Measurements from ENCODE around the gene NKAPL. TPM values are rescaled to one million over a fixed set of nuclear protein-coding genes. Genes with fewer than 3 reads are reported as not detected.

The NKAPL gene
- total and polyA plus RNA-seq, 4 donors = 0.81 to 1.4 (median 0.96) TPM

DNA sequence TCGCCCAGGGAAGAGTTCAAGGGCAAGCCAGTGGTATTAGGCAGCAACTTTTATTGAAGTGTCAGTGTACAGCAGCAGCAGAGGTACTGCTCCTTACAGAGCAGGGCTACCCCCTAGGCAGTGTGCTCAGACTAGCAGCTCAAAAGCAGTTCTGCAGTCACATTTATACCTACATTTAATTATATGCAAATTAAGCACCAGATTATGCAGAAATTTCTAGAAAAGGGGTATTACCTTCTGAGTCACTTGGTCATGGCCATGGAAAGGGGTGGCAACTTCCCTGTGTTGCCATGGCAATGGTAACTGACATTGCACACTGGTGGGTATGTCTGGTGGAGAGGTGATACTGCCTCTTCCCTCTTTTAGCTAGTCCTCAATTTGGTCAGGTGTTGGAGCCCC is 5.0 kb upstream of the NKAPL start:
- Histone ChIP-seq H3K27me3 (ENCODE audit: control insufficient read depth in 3 of 3, insufficient read depth in 3 of 3, low read length in 2 of 3) (peaks cover 0 to 8% (median 4%) of the 10 kb centered on the region in 3 donors), H3K36me3 (ENCODE audit: control insufficient read depth in 4 of 4, insufficient read depth in 4 of 4, low read length in 4 of 4) (no peaks in the 10 kb centered on the region), H3K4me3 (no peak overlapping the region), H3K9ac (ENCODE audit: insufficient read depth in 1 of 2, low read length in 2 of 2) (no peak overlapping the region), H3K27ac (ENCODE audit: low read depth in 1 of 2, low read length in 1 of 2) (no peak overlapping the region), H3K4me1 (ENCODE audit: control insufficient read depth in 5 of 5, insufficient read depth in 5 of 5, low read length in 5 of 5) (peaks cover 5 to 15% (median 11%) of the 10 kb centered on the region in 5 donors), H3K9me3 (ENCODE audit: control insufficient read depth in 4 of 4, insufficient read depth in 3 of 4, low read length in 3 of 4) (peaks cover 0 to 2% (median 0%) of the 10 kb centered on the region in 4 donors)
- TF ChIP-seq, protein P1, sequence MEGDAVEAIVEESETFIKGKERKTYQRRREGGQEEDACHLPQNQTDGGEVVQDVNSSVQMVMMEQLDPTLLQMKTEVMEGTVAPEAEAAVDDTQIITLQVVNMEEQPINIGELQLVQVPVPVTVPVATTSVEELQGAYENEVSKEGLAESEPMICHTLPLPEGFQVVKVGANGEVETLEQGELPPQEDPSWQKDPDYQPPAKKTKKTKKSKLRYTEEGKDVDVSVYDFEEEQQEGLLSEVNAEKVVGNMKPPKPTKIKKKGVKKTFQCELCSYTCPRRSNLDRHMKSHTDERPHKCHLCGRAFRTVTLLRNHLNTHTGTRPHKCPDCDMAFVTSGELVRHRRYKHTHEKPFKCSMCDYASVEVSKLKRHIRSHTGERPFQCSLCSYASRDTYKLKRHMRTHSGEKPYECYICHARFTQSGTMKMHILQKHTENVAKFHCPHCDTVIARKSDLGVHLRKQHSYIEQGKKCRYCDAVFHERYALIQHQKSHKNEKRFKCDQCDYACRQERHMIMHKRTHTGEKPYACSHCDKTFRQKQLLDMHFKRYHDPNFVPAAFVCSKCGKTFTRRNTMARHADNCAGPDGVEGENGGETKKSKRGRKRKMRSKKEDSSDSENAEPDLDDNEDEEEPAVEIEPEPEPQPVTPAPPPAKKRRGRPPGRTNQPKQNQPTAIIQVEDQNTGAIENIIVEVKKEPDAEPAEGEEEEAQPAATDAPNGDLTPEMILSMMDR (IDR thresholded peaks at IDR 0.05; ENCODE audit: control extremely low read depth, extremely low read depth) = no peak
- WGBS, 2 donors = 92 to 100% methylated on average over 1 of the region's 1 CpG
- DNase-seq (no peak), ATAC-seq (ENCODE audit: insufficient read depth, low FRiP score) (no peak)

DNA sequence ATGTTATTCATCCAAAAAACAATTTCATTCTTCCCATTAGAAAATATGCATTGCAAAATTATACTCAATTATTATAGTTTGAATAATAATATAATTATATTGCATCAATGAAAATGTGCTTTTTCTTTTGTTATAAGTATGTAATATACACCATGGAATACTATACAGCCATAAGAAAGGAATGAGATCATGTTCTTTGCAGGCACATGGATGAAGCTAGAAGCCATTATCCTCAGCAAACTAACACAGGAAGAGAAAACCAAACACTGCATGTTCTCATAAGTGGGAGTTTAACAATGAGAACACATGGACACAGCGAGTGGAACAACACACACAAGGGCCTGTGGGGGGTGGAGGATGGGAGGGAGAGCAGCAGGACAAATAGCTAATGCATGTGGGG is 2.1 kb upstream of the NKAPL start:
- no peak overlapping the region for H3K27ac ChIP-seq (ENCODE audit: low read depth in 1 of 2, low read length in 1 of 2)
- no peaks in the 10 kb centered on the region for H3K36me3 ChIP-seq (ENCODE audit: control insufficient read depth in 4 of 4, insufficient read depth in 4 of 4, low read length in 4 of 4)
- no peak overlapping the region for H3K9ac ChIP-seq (ENCODE audit: insufficient read depth in 1 of 2, low read length in 2 of 2)
- ATAC-seq (ENCODE audit: insufficient read depth, low FRiP score) (no peak), DNase-seq (no peak)
- H3K4me1 ChIP-seq (ENCODE audit: control insufficient read depth in 5 of 5, insufficient read depth in 5 of 5, low read length in 5 of 5) = peaks cover 0 to 11% (median 7%) of the 10 kb centered on the region in 5 donors
- no peak overlapping the region for H3K4me3 ChIP-seq
- peaks cover 0 to 14% (median 4%) of the 10 kb centered on the region in 3 donors for H3K27me3 ChIP-seq (ENCODE audit: control insufficient read depth in 3 of 3, insufficient read depth in 3 of 3, low read length in 2 of 3)
- peaks cover 1 to 12% (median 6%) of the 10 kb centered on the region in 4 donors for H3K9me3 ChIP-seq (ENCODE audit: control insufficient read depth in 4 of 4, insufficient read depth in 3 of 4, low read length in 3 of 4)
- TF ChIP-seq, protein P1 (IDR thresholded peaks at IDR 0.05; ENCODE audit: control extremely low read depth, extremely low read depth) = no peak
- 0 to 5% methylated on average over 1 of the region's 1 CpG for WGBS, 2 donors

DNA sequence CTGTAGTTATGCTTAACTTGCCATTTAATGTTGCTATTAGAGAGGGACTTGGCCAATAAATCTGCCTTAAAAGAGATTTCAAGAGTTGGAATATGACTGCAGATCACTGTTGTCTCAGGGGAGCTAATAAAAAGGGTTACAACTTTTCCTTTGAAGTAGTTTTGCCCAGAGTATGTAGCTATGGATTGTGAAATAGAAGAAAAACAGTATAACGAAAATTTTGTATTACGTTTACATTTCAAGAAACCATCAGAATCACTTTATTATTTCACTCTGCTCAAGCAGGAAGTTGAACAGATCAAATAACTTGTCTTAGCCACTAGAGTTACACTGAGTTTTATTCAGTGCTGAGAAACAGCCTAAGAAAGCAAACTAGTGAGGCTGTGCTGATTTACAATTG is 4.8 kb downstream of the NKAPL start:
- 35 to 43% methylated on average over 2 of the region's 2 CpGs for WGBS, 2 donors
- H3K9ac ChIP-seq (ENCODE audit: insufficient read depth in 1 of 2, low read length in 2 of 2) = no peak overlapping the region
- no peak overlapping the region for H3K4me3 ChIP-seq
- H3K27me3 ChIP-seq (ENCODE audit: control insufficient read depth in 3 of 3, insufficient read depth in 3 of 3, low read length in 2 of 3) = peaks cover 0 to 8% (median 2%) of the 10 kb centered on the region in 3 donors
- peaks cover 3 to 16% (median 6%) of the 10 kb centered on the region in 5 donors for H3K4me1 ChIP-seq (ENCODE audit: control insufficient read depth in 5 of 5, insufficient read depth in 5 of 5, low read length in 5 of 5)
- peaks cover 1 to 12% (median 6%) of the 10 kb centered on the region in 4 donors for H3K9me3 ChIP-seq (ENCODE audit: control insufficient read depth in 4 of 4, insufficient read depth in 3 of 4, low read length in 3 of 4)
- H3K27ac ChIP-seq (ENCODE audit: low read depth in 1 of 2, low read length in 1 of 2) = no peak overlapping the region
- TF ChIP-seq, protein P1 (IDR thresholded peaks at IDR 0.05; ENCODE audit: control extremely low read depth, extremely low read depth) = no peak
- H3K36me3 ChIP-seq (ENCODE audit: control insufficient read depth in 4 of 4, insufficient read depth in 4 of 4, low read length in 4 of 4) = no peaks in the 10 kb centered on the region
- ATAC-seq (ENCODE audit: insufficient read depth, low FRiP score) (no peak), DNase-seq (no peak)
